DOHH2 (cell line): ENCODE results near the gene PXK.

Experiments
- H3F3A ChIP-seq: fragments of 200-600 bp; sonication (generic), shearing (Covaris generic); 2 replicates; pipeline ENCODE4 v1.6.0; 2016; ENCODE audit warnings: antibody characterized with exemption, mild to moderate bottlenecking; ENCODE audit not compliant: control insufficient read depth, insufficient read depth
- H3K27ac ChIP-seq: fragments of 200-600 bp; sonication (generic); 2 replicates; pipeline ENCODE4 v1.5.1; 2014; ENCODE audit warnings: low read depth, mild to moderate bottlenecking, low read length, moderate library complexity
- H3K27me3 ChIP-seq: fragments of 200-600 bp; sonication (generic); 2 replicates; pipeline ENCODE4 v1.6.1; 2014; ENCODE audit warnings: mild to moderate bottlenecking, low read length, mixed read lengths; ENCODE audit not compliant: control insufficient read depth
- H3K36me3 ChIP-seq: fragments of 200-600 bp; sonication (generic); 2 replicates; pipeline ENCODE4 v1.6.1; 2014; ENCODE audit warnings: mild to moderate bottlenecking, low read length, moderate library complexity, mixed read lengths; ENCODE audit not compliant: control insufficient read depth
- H3K4me1 ChIP-seq: fragments of 200-600 bp; sonication (generic); 2 replicates; pipeline ENCODE4 v1.6.1; 2014; ENCODE audit warnings: mild to moderate bottlenecking, low read length, mixed read lengths; ENCODE audit not compliant: control insufficient read depth
- H3K4me2 ChIP-seq: fragments of 200-600 bp; sonication (generic); 2 replicates; pipeline ENCODE4 v1.6.0; 2014; ENCODE audit warnings: mild to moderate bottlenecking, low read length, moderate library complexity
- H3K4me3 ChIP-seq: fragments of 200-600 bp; sonication (generic); 2 replicates; pipeline ENCODE4 v1.5.1; 2014; ENCODE audit warnings: mild to moderate bottlenecking, low read length, mixed read lengths
- H3K79me2 ChIP-seq: fragments of 200-600 bp; sonication (generic); 2 replicates; pipeline ENCODE4 v1.6.1; 2014; ENCODE audit warnings: mild to moderate bottlenecking, low read length, mixed read lengths; ENCODE audit not compliant: control insufficient read depth
- H3K9me2 ChIP-seq: fragments of 200-600 bp; sonication (generic); replicated peaks from 2 replicates; pipeline ENCODE4 v1.6.1; 2014; ENCODE audit warnings: mild to moderate bottlenecking, low read length, mixed read lengths; ENCODE audit not compliant: control insufficient read depth
- H3K9me3 ChIP-seq: fragments of 200-600 bp; sonication (generic); 2 replicates; pipeline ENCODE4 v1.6.1; 2014; ENCODE audit warnings: antibody characterized with exemption, low read length, mixed read lengths; ENCODE audit not compliant: control insufficient read depth, insufficient read depth
- H4K20me1 ChIP-seq: fragments of 200-600 bp; sonication (generic); 2 replicates; pipeline ENCODE4 v1.6.0; 2014; ENCODE audit warnings: low read depth, mild to moderate bottlenecking, antibody characterized with exemption, low read length, moderate library complexity; ENCODE audit not compliant: control insufficient read depth, insufficient read depth
- CTCF ChIP-seq: fragments of 200-600 bp; sonication (generic); IDR thresholded peaks from one replicate; pipeline ENCODE4 v1.5.1; 2014; ENCODE audit warnings: antibody characterized with exemption, mild to moderate bottlenecking, low read depth, low read length; ENCODE audit not compliant: poor library complexity, severe bottlenecking
- EZH2phosphoT487 ChIP-seq: fragments of 200-600 bp; sonication (generic); IDR thresholded peaks from 2 replicates; pipeline ENCODE4 v1.6.1; 2017; ENCODE audit warnings: borderline replicate concordance, mild to moderate bottlenecking, antibody characterized with exemption, low read length, moderate library complexity, mixed read lengths

Gene PXK

GRCh38 chr3:58429657-58430056 lies 97.0 kb downstream of the PXK start:
- H4K20me1 ChIP-seq = peaks cover 10% of the 10 kb centered on the region; the same call in 1 of the 2 replicates
- H3K27me3 ChIP-seq = no peaks in the 10 kb centered on the region
- no peak overlapping the region for H3K4me2 ChIP-seq
- H3K27ac ChIP-seq = 0 out of 2 replicates have a peak overlapping the region, but pooled peaks have one; percentile 15
- H3K79me2 ChIP-seq = peaks cover 26% of the 10 kb centered on the region
- TF ChIP-seq CTCF (no peak), EZH2phosphoT487 (no peak)
- peaks cover 47% of the 10 kb centered on the region for H3F3A ChIP-seq
- no peak overlapping the region for H3K4me3 ChIP-seq
- H3K9me2 ChIP-seq = no peaks in the 10 kb centered on the region
- peaks cover 77% of the 10 kb centered on the region for H3K36me3 ChIP-seq
- no peaks in the 10 kb centered on the region for H3K9me3 ChIP-seq
- peaks cover 26% of the 10 kb centered on the region for H3K4me1 ChIP-seq

GRCh38 chr3:58432905-58433304 lies 100.2 kb downstream of the PXK start:
- TF ChIP-seq EZH2phosphoT487 = no peak
- no peak for TF ChIP-seq CTCF
- peak overlapping the region; percentile 58 for H3K27ac ChIP-seq

DNA sequence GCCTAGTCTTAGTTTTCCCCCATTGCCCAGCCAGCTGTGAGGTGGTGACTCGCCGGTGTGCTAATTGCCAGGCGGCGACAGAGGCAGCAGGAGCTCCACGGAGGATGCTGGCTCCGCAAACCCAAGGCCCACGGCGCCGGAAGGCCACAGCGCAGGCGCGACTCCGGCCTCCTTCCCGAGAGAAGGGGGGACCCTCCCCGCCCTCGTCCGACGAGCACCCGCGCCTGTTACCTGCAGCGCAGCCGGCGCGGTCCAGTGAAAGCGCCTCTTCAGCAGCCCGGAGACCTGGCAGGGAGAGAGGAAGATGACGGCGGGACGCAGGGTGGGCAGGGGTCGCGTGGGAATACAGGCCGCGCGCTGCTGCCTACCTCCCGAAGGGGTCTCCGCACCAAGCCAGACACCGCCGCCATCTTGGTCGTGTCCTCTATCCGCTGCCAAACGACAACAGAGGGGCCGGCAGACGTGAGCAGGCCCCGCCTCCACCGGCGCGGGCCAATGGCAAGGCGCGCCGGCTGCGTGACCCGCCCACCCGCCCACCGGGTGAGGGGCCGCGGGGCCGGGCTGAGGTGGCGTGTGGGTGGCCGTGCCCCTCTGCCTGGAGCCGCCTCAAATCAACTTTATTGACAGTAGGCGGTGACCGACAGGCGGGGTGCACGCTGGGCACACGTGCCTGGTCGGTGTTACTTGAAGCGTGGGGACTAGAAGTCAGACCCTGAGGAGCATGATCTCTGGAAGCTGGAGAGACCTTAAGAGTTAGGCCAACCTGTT lies 100.9 kb downstream of the PXK start, which contains the start of gene PDHB:
Gene PDHB (minus strand): TSS at position 433 of the 768 bp plus-strand sequence. CDS start 23 bp downstream, at position 410.
- H4K20me1 ChIP-seq = peaks cover 3% of the 10 kb centered on the region; the same call in 1 of the 2 replicates
- peaks cover 21% of the 10 kb centered on the region for H3F3A ChIP-seq
- peak within 1 kb of the TSS; percentile 98 for H3K4me3 ChIP-seq
- peak within 1 kb of the TSS; percentile 58 for H3K27ac ChIP-seq
- H3K27me3 ChIP-seq = no peaks in the 10 kb centered on the region
- H3K4me2 ChIP-seq = peak within 1 kb of the TSS; percentile 93
- peaks cover 26% of the 10 kb centered on the region for H3K4me1 ChIP-seq
- H3K36me3 ChIP-seq = peaks cover 38% of the 10 kb centered on the region
- no peaks in the 10 kb centered on the region for H3K9me2 ChIP-seq
- peaks cover 26% of the 10 kb centered on the region for H3K79me2 ChIP-seq
- TF ChIP-seq CTCF (no peak), EZH2phosphoT487 (no peak)
- no peaks in the 10 kb centered on the region for H3K9me3 ChIP-seq

More at GRCh38 chr3:58432905-58433304, 100.2 kb downstream of the PXK start:
- Histone ChIP-seq H3K79me2 (peaks cover 26% of the 10 kb centered on the region), H3K9me2 (no peaks in the 10 kb centered on the region), H4K20me1 (peaks cover 7% of the 10 kb centered on the region; the same call in 1 of the 2 replicates), H3K36me3 (peaks cover 45% of the 10 kb centered on the region), H3K9me3 (no peaks in the 10 kb centered on the region), H3K4me3 (peak overlapping the region; percentile 98), H3K4me1 (peaks cover 26% of the 10 kb centered on the region), H3K27me3 (no peaks in the 10 kb centered on the region), H3F3A (peaks cover 27% of the 10 kb centered on the region), H3K4me2 (peak overlapping the region; percentile 93)
